NCI-H2171 treated with DMSO at 0.1 percent for 48 hours (cell line): ENCODE measurements around the gene KLHL2.
"Not testable (repeated sequence)": the region's sequence is repeated elsewhere in the genome, so short reads cannot be mapped to it uniquely, and the experiment has no call there.

Source experiments
- DNase-seq: peaks from one replicate; lab custom pipeline; 2025; lab: John Stamatoyannopoulos, UW

Gene KLHL2

DNA sequence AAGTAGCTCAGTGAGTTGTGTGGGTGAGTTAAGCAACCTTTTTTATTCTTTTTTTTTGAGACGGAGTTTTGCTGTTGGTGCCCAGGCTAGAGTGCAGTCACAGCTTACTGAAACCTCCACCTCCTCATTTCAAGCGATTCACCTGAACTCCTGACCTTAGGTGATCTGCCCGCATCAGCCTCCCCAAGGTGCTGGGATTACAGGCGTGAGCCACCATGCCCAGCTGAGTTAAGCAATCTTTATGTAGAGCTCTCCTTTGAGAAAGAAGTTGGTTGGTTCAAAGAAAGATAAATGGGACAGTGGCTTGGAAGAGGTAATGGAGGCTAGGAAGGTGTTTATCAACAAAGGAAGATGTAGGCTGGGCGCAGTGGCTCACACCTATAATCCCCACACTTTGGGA lies 123.3 kb downstream of the KLHL2 start:
- no peak for DNase-seq

DNA sequence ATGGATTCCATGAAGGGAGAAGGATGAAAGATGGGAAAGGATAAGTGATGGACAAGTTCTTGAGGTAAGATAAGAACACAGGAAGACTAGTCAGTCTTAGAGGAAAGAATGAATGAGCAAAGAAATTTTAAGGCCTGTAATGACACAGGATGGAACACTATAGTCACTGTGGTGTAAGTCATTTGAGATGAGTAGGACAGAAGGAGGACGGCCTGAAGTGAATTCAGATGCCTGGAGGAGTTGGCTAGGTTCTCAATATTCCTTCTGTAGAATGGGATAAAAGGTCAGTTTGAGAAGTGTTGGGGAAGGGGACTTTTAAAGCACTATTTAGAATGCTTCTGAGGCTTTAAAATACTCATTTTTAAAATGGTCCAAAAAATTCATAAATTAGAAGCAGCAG lies 124.0 kb downstream of the KLHL2 start:
- DNase-seq = no peak

DNA sequence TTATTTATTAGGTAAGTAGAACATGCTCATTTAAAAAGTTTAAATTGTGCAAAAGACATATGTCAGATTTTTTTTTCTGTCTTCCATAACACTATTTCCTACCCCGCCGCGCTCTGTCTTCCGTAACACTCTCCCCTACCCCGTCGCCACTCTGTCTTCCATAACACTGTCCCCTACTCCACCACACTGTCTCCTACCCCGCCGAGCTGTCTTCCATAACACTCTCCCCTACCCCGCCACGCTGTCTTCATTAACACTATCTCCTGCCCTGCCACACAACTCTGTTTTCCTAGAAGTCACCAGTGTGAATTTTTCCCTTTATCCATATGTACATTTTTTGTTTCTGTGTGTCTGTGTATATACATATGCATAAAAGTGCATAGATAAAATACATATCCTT lies 124.5 kb downstream of the KLHL2 start:
- no peak for DNase-seq

DNA sequence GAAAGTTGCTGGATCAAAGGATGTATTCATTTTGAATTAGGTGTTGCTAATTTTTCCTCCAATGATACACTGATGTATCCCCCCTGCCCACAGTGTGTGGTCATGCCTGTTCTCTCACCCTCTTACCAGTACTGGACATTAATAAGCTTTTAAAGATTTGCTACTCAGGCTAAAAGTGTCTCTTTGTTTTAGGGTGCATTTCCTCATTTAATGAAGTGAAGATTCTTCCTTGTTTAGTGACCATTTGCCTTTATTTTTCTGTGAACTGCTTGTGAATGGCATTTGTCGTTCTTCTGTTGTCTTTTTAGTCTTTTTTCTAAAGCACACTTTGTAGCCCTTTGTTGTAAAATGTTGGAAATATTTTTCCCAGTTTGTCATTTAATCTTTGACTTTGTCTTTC lies 125.1 kb downstream of the KLHL2 start:
- no peak for DNase-seq

DNA sequence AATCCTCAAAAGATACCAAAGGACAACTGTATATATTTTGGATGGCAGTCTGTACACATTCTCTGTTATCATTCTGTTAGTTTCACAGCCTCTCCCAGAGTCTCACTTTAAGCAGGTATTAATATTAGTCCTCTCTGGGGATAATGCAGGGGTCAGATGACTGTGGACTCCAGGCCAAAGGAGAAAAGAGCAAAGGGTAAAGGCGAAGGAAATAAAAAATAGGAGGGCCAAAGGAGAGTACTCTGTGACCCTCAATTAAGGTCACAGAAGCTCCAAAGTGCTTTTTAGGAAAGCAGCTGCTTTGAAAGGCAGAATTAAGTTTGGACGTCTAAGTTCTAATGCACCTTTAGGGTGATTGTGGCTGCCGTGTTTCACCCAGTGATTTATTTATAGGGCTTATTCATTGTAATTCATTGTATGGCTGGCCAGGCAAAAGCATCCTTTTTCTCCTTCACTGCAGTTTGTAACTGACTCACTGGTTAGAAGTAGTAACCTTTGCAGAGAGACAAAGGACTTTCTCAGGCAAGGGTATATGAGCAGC lies 127.9 kb downstream of the KLHL2 start:
- DNase-seq = no peak

DNA sequence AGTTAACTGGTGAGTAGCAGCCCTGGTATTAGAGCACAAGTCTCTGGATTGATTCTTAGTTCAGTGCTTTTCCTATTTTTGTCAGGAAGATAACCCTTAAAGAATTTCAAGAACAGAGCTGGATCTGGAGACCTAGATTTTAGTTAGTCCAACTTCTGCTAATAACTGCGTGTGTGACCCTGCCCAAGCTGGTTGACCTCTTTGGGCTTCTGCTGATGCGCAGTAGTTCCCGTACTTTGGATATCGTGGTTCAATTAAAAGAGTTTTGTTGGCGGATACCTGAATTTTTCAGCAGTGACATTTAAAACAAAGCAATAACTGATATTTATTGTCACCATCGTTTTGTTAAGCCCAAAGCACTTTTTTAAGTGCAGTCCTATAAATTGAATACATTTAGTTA lies 129.4 kb downstream of the KLHL2 start:
- DNase-seq = no peak

DNA sequence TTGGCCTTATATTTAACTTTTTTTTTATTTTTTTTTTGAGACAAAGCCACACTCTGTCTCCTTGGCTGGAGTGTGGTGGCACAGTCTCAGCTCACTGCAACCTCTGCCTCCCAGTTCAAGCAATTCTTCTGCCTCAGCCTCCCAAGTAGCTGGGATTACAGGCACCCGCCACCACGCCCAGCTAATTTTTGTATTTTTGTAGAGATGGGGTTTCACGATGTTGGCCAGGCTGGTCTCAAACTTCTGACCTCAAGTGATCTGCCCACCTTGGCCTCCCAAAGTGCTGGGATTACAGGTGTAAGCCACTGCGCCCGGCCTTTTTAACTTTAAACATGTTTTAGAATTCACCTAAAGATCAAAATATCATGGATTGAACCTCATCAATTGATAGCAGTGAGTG lies 135.0 kb downstream of the KLHL2 start:
- DNase-seq = not testable (repeated sequence)

DNA sequence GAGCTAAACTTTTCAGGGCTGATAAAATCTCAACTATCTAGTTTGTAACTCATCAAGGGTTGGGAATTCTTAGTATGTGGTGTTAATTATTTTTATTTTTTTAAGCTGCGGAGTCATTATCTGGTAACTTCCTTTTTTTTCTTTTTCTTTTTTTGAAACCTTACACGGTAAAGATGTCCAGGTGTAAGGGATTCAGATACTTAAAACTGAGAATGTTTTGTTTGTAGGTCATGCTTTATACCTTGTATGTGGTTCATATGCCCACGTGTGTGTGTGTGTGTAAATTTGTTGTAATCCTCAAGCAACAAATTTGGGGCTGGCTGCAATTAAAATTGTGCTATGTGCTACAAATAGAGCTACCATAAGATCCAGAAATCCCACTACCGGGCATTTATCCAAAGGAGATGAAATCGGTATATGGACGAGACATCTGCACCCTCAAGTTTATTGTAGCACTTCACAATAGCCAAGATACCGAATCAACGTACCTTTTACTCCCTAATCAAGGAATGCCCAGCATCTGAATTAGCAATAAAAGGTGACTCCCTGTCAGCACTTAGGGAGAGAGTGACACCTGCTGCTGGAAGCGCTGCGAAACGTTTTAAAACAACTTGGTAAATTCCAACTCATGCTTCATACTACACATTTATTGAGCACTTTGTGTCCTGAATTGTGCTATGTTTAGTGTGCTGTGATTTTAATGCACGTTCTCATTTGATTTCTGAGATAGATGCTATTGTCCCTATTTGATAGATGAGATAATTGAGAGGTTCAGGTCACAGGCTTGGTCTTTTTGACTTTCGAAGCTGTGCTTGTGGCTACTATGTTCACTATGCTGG lies 136.2 kb downstream of the KLHL2 start:
- peak; percentile 33 for DNase-seq

DNA sequence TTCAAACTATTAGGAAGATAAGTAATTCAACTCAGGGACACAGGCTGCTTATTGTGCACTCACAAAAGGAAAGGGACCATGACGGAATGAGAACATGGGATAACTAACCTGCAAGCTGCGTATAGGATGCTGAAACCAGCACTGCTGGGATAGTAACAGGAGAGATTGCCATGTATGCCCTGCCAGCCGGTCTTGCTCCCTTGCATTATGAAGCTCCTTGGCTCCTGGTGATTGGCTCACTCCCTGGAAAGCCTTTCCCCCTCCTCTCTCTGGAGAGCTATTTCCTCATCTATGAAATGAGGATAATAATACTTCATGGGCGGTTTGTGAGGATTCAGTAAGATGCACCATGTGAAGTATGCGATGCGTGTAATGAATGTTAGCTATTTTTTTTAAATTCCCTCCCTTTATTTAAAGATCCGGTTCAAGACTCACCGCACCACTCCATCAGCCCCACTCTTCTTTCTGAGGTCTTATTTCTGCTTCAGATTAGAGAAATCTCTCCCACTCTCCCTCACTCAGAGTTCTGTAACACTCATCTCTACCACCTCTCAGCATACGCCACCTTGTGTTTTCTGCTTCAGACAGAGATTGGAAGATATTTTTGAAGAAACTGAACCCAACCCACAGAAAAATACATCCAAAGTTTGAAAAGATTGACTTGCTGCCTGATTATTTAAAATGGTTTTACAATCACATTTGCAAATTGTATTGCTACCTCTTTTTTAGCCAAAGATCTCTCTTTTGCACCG lies 138.5 kb downstream of the KLHL2 start:
- DNase-seq = no peak

DNA sequence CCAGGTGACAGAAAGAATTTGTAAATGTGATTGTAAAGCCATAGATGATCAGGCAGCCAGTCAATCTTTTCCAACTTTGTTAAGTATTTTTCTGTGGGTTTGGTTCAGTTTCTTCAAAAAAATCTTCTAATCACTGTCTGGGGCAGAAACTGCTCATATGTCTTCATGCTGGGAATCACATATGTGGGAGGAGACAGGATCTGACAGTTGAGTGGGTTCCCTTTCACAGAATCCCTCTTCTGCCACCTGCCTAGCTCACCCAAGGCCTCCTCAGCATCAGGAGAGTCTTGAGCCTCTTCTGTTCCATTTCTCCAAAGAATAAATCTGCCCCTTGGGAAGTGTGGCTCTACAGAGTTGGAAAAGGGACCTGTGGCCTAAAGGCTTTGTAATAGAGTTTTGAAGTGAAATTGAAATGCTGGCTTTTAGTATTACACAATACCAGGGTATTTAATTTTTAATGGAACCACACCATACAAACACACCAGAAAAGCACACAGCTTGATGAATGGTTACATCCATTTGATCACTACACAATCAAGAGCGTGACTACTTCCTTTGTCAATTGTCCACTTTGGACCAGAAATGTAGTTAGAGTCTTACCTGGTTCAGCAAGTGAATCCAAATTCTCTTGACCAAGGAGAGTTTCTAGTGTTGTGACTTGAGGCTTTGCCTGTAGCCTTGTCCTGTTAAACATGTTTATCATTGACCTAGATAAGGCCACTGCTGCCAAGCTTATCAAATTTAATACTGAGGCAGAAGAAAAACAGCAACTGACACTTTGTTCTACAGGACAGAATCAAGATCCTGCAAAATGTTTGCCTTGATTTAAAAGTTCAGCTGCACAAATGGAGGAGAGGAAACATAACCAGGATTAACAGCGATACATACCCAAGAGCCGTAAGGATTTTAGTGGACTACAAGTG lies 140.5 kb downstream of the KLHL2 start:
- no peak for DNase-seq

DNA sequence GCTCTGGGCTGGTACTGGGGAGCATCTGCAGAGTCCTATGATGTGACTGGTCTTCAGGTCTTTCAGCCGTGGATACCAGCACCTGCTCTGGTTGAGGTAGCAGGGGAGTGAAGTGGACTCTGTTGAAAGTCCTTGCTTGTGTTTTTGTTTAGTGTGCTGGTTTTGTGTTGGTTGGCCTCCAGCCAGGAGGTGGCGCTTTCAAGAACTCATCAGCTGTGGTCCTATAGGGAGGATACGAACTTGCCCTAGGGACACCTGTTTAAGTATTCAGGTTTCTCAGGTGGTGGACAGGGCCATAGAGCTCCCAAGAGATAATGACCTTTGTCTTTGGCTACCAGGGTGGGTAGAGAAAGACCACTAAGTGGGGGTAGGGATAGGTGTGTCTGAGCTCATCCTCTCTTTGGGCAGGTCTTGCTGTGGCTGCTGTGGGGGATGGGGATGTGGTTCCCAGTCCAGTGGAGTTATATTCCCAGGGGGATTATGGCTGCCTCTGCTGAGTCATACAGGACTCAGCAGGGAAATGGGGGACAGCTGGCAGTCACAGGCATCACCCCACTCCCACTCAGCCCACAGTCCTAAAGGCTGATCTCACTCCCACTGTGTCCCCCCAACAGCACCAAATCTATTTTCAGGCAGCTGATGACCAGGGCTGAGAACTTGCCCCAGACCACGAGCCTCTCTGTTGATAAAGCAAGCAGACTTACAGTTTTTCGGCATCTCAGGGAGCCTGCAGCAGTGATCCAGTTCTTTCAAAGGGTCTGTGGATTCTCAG lies 144.2 kb downstream of the KLHL2 start:
- no peak for DNase-seq

DNA sequence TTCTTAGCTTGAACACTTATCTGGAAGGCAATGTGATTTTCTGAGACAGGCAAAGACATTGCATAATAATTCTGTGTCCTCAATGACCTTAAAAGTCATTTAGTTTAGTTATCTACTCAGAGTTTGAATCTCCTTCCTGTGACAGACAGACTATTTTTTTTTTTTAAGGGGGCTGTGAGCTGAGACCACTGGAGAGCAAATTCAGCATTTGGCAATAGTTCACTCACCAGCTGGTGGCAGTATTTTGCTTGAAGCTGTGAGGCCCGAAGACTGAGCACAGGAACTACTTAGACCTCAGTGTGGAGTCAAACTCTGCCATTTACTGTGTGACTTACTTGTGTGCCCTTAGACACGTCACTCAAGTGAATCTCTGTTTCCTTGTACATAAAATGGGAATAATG lies 148.5 kb downstream of the KLHL2 start:
- DNase-seq = peak; percentile 45

DNA sequence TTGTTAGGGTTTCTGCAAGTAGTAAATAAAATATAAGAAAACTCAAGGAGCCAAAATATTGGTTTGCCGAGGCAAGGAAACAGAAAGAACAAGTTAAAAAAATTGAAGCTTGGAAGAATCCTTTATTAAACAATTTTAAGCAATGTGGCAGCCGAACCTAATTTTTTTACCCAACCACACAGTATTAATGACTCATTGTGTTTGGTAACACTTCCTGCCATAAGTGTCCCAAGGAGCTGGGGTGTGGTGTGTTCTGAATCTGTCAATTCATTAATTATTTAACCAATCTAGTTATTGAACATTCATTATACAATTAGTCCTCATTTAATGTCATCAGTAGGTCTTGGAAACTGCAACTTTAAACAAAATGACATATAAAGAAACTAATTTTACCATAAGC lies 152.1 kb downstream of the KLHL2 start:
- DNase-seq = no peak

DNA sequence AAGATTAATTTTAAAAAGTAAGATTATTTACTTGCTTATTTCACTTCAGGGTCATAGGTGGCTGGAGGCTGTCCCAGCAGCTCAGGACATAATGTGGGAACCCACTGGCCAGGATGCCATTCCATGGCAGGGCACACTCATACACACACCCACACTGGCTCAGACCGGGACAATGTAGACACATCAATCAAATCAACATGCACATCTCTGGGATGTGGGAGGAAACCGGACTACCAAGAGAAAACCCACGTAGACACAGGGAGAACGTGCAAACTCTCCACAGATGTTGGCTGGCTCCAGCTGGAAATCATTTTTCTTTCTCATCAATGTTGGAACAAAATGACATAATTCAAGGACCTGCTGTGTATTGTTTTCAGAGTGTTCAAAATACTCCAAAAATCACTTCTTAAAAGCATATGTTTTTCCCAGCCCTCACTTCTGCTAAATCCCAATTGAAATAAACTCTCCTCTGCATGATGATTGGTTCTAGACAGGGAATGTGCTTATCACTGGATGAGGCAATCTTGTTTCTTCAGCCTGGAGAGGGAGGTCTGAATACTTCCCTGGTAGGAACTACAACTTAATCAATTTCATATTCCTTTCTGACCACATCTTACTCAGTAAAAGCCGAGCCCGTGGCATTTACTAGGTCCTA lies 152.8 kb downstream of the KLHL2 start:
- no peak for DNase-seq

DNA sequence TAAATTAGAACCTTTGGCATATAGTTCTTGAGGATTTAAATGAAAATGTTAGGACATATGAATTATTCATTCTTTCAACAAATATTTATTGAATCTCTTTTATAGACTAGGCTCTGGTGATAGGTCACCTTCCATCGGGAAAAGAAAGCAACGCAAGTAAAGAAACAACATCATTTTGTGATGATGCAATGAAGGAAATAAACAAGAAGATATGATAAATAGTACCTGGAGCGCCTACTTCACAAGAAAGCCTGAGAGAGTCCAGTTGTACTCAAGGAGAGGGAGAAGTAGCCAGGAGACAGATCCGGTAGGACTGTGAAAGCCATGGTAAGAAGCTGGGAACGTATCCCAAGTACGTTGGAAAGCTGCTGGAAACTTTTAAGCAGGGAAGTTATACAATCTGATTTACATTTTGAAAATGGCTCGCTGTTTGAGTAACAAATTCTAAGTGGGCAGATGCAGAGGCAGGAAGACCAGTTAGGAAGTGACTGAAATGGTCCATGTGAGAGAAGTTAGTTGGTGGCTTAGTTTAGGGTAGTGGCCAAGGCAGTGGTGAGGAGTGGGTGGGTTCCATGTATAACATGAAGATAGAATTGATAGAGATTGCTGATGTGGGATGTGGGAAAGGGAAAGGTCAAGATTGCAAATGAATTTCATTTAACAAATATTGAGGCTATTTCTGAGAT lies 153.8 kb downstream of the KLHL2 start:
- DNase-seq = no peak

DNA sequence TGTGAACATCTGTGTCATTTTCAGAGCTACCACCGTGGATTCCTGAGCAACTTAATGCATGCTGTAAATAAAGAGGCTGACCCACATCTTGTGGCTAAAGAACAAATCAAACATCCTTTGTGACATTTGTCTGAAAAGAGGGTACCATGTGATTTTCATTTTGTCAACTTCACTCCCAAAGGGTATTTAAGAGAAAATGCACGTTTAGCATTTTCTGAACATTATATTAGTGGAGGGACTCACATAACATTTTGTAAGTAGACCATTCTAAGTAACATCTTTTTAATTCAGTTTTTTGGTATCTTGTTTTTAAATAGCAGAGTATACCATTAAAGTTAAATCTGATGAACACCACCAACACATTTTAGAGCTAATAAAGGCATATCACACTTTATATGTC lies 154.4 kb downstream of the KLHL2 start:
- DNase-seq = no peak

DNA sequence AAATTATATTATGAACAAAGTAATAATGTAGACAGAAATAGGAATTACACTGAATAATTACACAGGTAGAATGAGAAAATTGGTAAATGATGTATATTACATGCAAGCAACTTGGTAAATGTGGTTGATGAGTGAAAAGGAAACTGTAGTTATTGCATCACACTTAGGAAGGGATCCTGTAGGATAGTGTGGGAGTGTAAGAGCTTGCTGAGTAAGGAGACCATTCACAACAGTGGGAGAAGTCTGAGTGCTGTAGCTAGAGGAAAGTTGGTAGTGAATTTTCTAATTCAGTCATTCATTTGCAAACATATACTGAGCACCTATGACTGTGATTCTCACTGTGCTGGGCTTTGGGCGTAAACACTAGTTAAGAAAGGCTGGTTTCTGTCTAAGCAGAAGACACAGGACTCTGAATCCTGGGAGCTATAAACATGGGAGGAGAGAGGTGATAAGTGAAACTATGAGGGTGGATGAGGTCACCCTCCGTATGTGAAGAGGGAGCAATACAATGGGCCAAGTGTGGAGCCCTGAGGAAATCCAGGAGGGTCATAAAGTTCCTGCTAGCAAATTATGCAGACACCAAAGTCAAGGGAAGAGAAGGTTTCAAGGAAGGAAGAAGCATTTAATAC lies 157.2 kb downstream of the KLHL2 start:
- no peak for DNase-seq

DNA sequence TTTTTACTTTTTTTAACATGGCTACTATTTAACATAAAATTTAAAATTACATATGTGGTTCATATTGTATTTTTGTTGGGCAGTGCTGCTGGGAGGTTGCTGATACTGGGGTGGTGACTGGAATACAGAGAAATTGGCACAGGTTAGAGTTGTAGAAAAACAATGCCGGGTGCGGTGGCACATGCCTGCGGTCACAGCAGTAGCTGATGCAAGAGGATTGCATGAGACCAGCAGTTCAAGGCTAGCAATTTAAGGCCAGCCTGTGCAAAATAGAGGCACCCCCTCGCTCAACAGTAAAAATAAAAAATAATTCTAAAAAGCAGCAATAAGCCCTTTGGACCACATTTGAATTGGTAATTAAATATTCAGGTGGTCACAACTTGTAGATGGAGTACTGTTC lies 159.7 kb downstream of the KLHL2 start:
- no peak for DNase-seq

DNA sequence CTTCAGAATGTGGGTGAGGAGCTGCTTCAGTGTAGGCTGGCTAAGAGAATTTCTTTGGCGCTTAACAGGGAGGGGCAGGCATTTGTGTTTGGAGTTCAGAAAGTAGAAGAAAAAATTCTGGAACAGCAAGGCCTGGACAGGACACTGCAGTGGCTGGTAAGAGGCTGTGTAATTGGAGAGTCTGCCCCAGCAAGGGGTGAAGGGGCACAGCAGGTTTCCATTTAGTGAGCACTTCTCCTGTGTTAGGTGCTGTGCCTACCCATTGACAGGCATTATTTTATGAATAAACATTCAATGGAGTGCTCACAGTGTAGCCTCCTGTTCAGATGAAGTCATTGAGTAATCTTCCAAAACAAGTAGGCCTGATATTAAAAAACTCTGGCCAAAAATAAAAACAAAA lies 160.8 kb downstream of the KLHL2 start:
- DNase-seq = no peak

DNA sequence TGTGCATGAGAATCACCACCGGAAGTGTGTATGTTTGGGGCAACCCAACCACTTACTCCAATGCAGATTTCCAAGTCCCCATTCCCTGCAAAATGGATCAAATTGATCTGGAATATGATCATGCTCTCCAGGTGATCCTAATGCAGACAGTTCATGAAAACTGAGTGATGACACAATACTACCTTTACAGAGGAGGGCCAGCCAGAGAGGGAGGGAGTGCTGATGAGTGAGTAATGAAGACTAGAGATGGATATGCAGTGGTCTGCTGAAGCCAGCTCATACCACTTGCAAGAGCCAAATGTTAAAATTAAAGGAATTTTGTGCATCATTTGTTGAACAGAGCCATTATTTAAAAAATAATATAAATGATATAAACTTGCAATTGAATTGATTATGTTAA lies 161.2 kb downstream of the KLHL2 start:
- DNase-seq = no peak
